Karpas-422 (cell line): Measurements from ENCODE around the gene TGFA. TPM values are rescaled to one million over a fixed set of nuclear protein-coding genes. Genes with fewer than 3 reads are reported as not detected.

Source experiments
- DNase-seq: peaks from one replicate; pipeline ENCODE4 v3.0.0-alpha.2; 2015
- H2AFZ ChIP-seq: fragments of 200-600 bp; sonication (generic); 2 replicates; pipeline ENCODE4 v1.6.1; 2014; ENCODE audit warnings: antibody characterized with exemption, low read length, mixed read lengths
- H3K27ac ChIP-seq: fragments of 200-600 bp; sonication (generic); 2 replicates; pipeline ENCODE4 v1.5.1; 2014; ENCODE audit warnings: mild to moderate bottlenecking, low read length, moderate library complexity
- H3K27me3 ChIP-seq: fragments of 200-600 bp; sonication (generic); 2 replicates; pipeline ENCODE4 v1.6.1; 2014; ENCODE audit warnings: low read length, mixed read lengths
- H3K36me3 ChIP-seq: fragments of 200-600 bp; sonication (generic); 2 replicates; pipeline ENCODE4 v1.6.1; 2014; ENCODE audit warnings: low read length, mixed read lengths; ENCODE audit not compliant: insufficient read depth
- H3K4me1 ChIP-seq: fragments of 200-600 bp; sonication (generic); 2 replicates; pipeline ENCODE4 v1.6.1; 2014; ENCODE audit warnings: mild to moderate bottlenecking, low read length, mixed read lengths
- H3K4me2 ChIP-seq: fragments of 200-600 bp; sonication (generic); 2 replicates; pipeline ENCODE4 v1.6.1; 2014; ENCODE audit warnings: low read length, low read depth, mild to moderate bottlenecking; ENCODE audit not compliant: poor library complexity, severe bottlenecking
- H3K4me3 ChIP-seq: fragments of 200-600 bp; sonication (generic); 2 replicates; pipeline ENCODE4 v1.5.1; 2014; ENCODE audit warnings: mild to moderate bottlenecking, antibody characterized with exemption, low read length, mixed read lengths
- H3K79me2 ChIP-seq: fragments of 200-600 bp; sonication (generic); 2 replicates; pipeline ENCODE4 v1.6.1; 2014; ENCODE audit warnings: mild to moderate bottlenecking, low read length, mixed read lengths
- H3K9ac ChIP-seq: fragments of 200-600 bp; sonication (generic); 2 replicates; pipeline ENCODE4 v1.6.0; 2014; ENCODE audit warnings: low read length
- H3K9me2 ChIP-seq: fragments of 200-600 bp; sonication (generic), shearing (Covaris generic); replicated peaks from 2 replicates; pipeline ENCODE4 v1.6.0; 2014; ENCODE audit warnings: mild to moderate bottlenecking, low read length, moderate library complexity; ENCODE audit not compliant: insufficient read depth
- H3K9me3 ChIP-seq: fragments of 300-700, 200-600 bp; sonication (generic); 2 replicates; pipeline ENCODE4 v1.6.1; 2014; ENCODE audit warnings: low read length, mixed read lengths
- H4K20me1 ChIP-seq: fragments of 200-600 bp; sonication (generic); 2 replicates; pipeline ENCODE4 v1.6.1; 2014; ENCODE audit warnings: mild to moderate bottlenecking, antibody characterized with exemption, low read length, low read depth; ENCODE audit not compliant: insufficient read depth
- total RNA-seq: library from RNA; depleted of rRNA; stranded (reverse); fragments of >200 nt; shearing (Covaris generic); gene quantifications from 2 replicates; pipeline ENCODE4 v1.2.3, GENCODE V29; 2014; ENCODE audit warnings: low replicate concordance; rRNA removed

Gene TGFA
- total RNA-seq, 1 experiment from 2014 or later, result not detected

DNA sequence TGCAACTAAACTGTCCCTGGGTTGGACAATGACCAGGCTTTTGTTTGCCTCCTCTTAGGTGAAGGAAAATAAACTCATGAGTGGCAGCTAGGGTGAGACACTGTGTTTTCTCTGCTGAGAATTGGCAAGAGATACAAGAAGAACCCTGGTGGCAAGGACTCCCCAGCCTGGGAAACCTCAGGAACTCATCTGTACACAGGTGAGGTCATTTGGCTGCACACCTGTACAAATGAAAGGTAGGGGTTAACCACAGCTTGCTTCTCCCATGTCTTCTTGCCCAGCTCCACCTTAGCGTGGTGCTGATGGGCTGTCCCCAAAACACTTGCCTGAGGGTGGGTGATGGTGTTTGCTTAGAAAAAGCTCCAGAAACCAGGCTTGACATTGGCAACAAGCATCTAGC, 154.6 kb downstream of the TGFA start:
- no peaks in the 10 kb centered on the region for H4K20me1 ChIP-seq
- no peak overlapping the region for H2AFZ ChIP-seq
- no peak for DNase-seq
- no peaks in the 10 kb centered on the region for H3K4me1 ChIP-seq
- H3K27me3 ChIP-seq, result no peaks in the 10 kb centered on the region
- H3K27ac ChIP-seq, result no peak overlapping the region
- no peak overlapping the region for H3K4me3 ChIP-seq
- H3K4me2 ChIP-seq, result no peak overlapping the region
- no peaks in the 10 kb centered on the region for H3K36me3 ChIP-seq
- H3K9ac ChIP-seq, result no peak overlapping the region
- no peaks in the 10 kb centered on the region for H3K79me2 ChIP-seq
- H3K9me2 ChIP-seq, result no peaks in the 10 kb centered on the region
- H3K9me3 ChIP-seq, result no peaks in the 10 kb centered on the region

Other genes with a start within 250 kb of the TGFA start
- not detected in 2 replicates for gene ADD2, start 214.4 kb upstream of the TGFA start, total RNA-seq
- not detected in 2 replicates for gene FIGLA, start 236.8 kb upstream of the TGFA start, total RNA-seq